GM21717 (cell line): Measurements from ENCODE around the gene RBM17.
A peak's percentile ranks its signal among the peaks of the same experiment; 100 is the strongest.
"Not testable (repeated sequence)": the region's sequence is repeated elsewhere in the genome, so short reads cannot be mapped to it uniquely, and the experiment has no call there.

Experiments used
- ATAC-seq: cut with Tn5 transposase; IDR thresholded peaks from one replicate; pipeline ENCODE4 v1.9.1; 2021; ENCODE audit warnings: mild to moderate bottlenecking, moderate library complexity; ENCODE audit not compliant: unreplicated experiment

RBM17 gene

DNA sequence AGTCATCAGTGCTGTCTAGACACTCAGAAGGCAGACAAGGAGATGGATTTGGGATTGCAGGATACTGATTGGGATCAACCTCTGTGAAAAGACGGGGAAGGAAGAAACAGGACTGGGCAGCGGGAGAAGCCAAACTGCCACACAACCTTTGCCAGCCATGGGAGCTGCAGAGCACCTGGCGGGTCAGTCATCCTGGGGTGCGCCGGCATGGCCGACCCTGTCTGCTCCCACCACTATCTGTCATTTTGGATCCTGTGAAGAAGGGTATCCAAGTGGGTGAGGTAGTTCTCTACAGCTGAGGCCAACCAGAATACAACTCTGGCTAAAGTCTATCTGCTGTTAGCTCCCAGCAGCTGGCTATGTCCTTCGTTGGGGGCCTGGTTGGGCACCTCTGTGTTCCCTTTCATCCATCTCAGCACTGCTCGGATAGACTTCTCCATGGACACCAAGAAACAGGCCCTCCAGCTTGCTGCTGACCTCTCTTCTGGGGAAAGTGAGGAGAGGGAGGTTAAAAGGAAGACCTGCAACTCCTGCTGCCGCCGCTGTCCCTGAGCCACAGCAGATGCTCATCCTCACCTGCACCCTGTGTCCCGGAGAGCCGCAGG lies 11.7 kb upstream of the RBM17 start:
- no peak for ATAC-seq

DNA sequence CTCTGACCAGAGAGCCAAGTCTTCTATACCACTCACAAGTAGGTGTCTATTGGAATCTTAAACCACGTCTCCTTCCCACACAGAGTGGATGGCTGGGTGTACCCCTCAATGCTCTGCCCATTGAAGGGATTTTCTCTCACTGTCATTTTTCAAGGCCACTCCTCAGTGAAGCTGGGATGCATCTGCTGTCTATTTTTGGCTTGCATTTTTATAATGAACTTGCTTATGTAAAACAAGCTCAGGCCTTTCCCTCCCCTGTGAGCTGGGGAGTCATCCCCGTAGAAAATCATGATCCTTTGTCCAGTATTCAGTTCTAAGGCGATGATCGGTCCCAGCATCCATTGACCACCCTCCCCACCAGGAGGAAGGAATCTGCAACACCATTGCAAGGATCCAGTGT lies 9.8 kb upstream of the RBM17 start:
- ATAC-seq, result no peak

DNA sequence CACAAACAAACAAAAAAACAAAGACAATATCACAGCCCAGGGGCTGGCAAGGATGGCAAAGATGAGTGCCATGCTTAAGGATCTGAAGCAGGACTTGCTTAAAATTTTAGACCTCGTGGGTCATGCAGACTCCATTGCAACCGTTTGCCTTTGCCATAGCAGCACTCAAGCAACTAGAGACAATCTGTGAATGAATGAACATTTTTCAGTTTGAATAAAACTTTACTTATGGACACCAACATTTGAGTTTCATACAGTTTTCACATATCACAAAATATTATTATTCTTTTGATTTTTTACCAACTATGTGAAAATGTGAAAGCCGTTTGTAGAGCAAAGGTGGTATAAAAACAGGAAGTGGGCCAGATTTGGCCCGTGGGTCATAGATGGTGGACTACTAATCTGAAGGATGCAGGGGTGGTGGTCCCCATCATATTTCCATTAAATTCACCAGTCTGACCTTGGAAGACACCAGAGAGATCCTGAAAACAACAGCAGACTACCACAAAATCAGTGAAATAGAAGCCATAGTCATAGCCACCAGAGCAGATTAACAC lies 8.3 kb upstream of the RBM17 start:
- ATAC-seq, result no peak

DNA sequence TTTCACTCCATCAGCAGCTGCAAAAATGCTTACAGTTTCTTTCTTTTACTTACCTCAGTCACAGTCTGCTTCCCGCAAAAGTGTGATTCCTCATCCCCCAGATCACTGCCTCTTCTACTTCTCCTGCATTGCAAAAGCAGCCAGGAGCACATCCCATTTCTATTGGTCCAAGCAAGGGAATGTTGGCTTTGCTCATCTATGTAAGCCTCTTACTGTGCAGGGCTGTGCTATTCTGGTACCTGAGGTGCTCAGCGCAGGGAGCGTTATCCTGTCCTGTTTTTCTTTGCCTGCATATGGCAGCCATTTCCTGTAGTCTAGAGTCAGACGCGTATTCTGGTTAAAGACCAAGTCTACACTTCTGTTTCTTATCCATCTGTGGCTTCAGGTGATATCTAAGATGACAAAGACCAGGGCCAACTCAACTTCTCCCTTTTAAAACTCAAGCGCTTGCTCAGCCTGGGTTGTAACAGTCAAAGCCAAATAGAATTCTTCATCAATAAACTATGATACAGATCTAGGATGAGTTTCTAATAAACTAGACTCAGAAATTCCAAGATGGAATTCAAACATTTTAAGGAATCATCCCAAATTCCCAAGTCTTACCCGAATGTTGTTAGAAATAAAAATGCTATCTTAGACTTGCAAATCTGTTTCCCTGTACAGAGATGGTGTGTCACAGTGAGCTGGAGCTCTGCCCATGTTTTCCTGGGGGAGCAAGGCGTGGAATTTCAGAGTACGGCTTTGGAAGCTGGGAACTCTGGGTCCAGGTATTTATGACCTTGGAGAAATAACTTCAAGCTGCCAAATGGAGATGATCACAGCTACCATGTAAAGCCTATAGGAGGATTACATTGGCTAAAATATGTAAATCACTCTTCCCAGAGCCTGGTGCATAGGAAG lies 6.1 kb upstream of the RBM17 start:
- ATAC-seq, result no peak

DNA sequence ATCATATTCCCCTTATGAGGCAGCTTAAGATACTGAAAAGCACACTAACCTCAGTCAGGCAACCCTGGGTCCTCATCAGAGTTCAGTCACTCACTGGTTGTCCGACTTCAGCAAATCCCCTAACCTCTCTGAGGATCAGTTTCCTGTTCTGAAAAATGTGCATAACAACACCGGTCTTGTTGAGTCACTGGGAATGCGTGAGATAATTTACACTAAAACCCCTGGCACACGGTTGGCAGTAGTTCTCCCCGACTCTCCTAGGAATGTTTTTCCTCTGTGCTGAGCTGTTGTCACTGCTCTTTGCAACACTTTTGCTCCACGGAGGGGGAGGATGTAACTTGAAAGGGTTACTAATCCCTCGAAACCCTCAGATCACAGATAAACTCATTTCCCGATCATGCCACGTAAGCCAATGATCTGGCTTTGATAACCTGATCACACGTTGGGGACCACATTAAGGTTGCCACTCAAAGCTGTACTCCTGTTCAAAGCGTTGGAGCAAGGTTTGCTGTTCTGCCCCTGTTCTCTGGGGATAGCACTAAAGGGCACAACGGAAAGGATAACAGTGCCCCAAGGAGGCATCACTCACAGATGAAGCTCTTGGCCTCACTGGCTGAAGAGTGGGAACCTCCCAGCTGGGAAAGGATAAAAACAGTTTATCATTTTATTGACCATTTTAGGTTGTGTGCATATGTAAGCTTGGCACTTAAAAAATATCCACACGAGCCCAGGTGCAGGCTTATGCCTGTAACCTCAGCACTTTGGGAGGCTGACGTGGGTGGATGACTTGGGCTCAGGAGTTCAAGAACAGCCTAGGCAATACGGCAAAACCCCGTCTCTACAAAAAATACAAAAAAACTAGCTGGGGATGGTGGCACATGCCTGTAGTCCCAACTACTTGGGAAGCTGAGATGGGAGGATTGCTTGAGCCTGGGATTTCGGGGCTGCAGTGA lies 5.0 kb upstream of the RBM17 start:
- no peak for ATAC-seq

DNA sequence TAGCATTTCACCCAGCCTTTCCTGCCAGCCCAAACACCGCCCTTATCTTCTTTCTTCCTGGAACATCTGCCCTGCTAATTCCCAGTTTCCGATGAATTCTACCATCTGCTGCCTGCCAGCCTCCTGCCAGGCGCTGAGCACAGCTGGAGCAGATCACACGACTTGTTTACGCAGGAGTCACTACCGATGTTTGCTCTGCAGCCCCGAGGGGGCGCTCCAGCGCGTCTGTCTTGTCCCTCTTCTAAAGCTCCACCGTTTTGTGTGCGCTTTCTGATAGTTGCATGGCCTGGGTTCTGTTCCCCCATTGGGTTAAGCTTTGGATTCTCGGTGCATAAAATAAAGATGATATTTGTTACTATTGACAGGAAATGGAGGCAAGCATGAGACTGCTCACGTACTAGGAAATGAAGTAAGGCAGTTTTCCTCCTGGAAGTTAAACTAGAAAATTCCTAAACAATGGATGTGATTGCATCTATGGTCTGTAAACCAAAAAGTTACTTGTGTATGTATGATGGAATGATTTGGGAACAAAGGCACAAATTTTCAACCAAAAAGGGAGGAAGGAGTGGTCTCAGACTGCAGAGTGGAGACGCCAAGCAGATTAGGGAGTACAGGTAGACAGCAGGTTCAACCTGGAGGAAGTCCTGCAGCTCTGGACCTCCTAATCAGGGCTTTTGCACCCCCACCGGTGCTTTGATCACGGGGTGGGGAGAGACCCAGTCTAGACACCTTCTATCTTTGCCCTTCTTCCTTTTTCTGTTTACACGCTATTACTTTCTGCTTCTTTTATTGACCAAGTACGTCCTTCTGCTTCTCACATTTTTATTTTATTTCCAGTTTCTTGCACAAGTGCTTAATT lies 2.2 kb upstream of the RBM17 start:
- peak; percentile 44 for ATAC-seq

DNA sequence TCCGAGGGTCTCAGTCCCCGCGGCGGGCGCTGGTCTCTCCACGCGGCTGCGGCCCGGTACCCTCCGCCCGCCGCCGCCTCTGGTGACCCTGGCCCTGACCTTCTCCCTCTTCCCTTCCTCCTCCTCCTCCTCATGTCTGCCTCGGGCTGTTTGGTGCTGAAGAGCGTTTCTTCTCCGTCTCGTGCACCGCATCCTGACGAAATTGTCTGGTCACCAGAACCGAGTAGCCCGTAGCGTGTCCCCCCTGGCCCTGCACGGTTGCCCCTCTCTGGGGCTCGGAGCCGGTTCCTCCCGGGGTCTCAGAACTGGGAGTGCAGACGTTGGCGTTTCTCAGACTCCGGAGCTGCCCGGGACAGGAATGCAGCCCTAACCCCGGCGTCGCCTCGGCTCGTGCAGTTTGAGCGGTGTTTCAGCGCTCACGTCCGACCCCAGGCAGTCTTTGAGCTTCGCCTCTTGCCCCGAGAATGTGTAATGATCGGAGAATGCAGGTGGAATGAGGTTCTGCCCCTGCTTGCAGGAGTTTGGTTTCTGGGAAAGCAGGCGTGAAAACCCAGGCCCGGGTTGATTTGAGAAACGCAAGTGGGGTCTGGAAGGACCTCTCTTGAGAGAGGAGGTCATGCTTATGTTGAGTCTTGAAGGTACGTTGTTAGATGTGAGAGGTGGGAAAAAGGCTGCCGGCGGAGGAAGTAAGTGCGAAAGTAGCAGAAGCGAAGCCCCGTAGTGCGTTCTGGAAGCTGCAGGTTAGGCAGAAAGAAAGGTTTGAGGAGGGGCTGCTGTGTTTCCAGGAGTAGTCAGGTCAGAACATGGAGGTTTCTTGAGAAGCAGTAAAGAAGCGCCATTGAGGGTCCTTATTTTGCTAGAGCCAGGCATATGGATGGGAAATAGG lies 743 bp downstream of the RBM17 start:
- ATAC-seq, result peak; percentile 21

DNA sequence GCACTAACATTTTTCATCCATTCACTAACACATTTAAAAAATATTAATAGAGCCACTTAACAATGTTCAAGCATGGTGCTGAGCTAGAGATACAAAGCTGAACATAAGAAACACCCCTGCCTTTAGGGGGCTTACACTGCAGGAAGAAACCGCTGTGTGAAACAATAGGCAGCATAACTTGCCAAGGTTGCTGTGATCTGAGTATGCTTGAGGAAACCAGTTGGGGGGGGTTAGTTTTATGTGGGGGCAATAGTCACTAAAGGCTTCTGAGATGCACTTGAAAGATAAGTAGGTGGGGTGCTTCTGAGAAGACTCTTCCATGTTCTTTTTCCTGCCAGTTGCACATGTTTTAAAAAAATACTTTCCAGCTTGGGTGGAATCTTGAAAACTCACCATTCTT lies 2.8 kb downstream of the RBM17 start:
- no peak for ATAC-seq

DNA sequence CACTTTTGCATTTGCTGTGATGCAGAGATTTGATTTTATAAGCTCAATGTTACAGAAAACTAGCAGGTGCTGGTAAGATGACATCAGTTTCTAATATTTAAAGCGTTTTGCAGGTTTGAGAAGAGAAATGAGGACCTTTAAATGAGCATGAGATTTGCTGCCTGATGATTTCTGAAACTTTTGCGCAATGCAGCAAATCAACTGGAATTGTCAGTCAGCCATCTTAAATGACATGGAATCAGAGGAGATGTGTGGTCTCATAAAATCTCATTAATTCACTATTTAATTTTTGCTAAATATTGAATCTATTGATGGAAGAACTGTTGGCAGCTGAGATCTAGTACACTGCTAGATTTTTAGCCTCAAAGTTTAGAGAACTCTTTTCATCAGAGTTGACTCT lies 3.9 kb downstream of the RBM17 start:
- no peak for ATAC-seq

DNA sequence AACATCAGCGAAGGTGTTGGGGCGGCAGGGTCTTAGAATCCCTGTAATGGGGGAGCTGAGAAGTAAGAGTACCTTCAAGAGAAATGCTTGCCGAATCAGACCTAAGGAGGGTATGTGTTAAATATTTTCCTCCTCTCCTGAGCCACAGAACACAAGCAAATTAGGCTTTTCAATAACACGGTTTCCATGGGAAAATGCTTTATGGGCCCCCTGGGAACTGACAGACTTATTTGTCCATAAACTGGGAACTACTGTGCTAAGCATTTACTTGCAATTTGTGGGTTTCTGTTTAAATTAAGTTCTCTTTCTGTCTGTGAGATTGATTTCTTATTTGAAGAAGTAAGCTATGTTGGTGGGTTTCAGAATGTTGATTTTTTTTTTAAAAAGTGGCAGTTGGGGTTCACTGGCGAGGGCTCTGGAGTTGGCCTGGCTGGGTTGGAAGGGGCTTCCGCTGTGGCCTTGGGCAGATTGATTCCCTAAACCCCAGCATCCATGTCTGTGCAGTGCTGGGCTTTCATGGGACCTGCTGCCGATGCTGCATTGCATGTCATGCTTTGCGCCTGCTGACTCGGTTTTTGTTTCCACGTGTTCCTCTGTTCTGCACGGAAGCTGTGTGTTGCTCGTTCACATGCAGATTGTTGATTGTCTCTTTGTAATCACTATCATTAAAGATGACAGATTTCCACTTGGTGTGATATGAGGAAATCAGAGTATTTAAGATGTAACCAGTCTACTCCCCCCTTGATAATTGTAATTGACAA lies 7.2 kb downstream of the RBM17 start:
- ATAC-seq, result no peak

DNA sequence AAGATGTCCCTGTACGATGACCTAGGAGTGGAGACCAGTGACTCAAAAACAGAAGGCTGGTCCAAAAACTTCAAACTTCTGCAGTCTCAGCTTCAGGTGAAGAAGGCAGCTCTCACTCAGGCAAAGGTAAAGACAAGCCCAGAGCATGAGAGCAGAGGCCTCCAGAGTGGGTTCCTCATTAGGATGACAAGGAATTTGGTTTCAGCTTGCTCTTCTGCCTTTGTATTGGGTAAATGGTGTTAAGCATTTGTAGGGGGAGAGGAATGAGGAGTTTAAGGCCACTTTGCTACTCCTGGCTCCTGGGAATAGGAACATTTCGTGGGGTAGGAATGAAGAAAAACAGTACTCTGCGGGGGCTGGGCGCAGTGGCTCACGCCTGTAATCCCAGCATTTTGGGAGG lies 8.2 kb downstream of the RBM17 start:
- no peak for ATAC-seq

DNA sequence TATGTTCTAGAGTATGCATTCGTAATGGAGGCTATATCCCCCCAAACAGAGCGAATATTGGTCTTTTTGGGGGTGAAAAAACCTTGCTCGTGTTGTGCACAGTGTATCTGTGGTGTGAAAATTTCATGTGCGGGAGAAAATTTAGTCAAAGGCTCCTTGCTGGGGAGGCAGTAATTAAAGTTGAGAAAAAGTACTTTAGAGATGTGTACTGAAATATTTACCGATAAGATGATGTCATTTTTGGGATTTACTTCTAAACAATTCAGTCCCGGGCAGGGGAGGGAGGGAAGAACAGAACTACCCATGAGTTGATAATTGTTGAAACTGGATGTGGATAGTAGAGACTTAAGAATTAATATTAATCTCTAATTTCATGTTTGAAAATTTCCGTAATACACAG lies 9.3 kb downstream of the RBM17 start:
- no peak for ATAC-seq

DNA sequence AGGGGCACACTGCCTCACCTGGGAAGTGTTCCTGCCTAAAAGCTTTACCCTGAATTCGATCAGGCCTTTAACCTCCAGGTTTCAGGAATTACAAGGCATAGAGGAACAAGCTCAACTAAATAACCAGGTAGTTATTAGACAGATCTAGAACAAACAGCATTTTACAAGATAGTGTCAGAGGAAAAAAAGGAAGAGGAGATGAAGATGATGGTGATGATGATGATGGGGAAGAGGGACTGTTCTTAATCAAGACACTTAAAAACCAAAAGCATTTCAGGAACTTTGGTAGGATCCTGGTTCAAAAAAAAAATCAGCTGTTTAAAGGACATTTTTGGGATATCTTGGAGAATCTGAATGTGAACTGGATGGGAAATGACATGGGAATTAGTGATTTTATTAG lies 11.5 kb downstream of the RBM17 start:
- no peak for ATAC-seq

DNA sequence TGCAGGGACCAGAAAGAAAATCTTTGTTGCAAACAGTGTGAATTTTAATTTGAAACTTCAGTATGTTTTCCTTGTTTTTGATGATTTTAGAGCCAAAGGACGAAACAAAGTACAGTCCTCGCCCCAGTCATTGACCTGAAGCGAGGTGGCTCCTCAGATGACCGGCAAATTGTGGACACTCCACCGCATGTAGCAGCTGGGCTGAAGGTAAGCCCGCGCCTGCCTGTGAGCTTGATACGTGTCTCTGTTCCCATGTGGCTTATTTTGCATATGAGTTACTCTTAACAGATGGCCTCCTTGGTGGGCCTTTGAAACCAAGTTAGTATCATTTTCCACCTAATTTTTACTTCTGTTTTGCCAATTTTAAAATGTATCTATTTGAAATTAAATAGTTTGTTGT lies 12.3 kb downstream of the RBM17 start:
- peak; percentile 83 for ATAC-seq

DNA sequence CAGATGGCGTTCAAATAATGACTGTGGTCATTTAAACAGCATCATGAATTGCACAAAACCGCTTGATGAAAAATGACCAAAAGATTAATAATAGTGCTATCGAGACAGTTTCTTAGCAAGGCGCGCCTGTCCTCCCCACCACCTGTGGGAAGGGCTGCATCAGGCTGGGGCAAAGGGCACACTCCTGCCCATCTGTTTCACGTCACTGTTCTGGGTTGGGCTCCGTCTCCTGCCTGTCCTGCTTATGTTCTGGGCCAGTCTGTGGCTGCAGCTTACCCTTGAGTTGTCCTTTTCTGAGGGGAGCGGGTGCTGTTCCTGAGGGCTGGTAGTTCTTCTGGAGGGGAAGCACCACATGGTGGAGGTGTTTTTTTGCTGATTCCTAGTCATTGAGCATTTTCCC lies 13.3 kb downstream of the RBM17 start:
- no peak for ATAC-seq

DNA sequence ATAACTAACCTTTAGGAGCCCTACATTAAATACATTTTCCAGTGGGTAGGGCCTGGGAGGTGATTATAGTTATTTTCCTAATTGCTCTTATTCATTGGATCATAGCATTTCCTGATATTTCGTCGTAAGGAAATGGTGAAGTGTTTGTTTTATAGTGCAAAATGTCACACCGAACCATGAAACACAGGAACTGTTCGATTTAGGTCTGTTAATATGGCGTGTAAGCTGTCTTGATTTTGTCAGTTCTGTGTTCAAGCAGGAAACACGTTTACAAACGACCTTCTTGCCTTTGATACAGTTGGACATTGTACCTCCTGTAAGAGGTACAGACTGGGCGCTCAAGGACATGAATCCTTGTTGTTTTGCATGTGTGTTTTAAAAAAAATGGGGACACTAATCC lies 14.8 kb downstream of the RBM17 start:
- ATAC-seq, result no peak

DNA sequence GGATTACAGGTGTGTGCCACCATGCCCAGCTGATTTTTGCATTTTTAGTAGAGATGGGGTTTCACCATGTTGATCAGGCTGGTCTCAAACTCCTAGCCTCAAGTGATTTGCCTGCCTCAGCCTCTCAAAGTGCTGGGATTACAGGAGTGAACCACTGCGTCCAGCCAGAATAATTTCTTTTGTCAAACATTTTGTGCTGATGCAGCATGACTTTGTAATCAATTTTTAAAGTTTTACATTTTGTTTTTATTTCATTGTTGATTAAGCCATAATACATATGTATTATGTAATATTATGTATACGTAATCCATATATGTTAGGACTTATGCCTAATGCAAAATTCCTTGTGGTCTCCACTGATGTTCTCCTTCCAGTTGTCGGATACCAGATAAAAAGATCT lies 18.8 kb downstream of the RBM17 start:
- not testable (repeated sequence) for ATAC-seq

DNA sequence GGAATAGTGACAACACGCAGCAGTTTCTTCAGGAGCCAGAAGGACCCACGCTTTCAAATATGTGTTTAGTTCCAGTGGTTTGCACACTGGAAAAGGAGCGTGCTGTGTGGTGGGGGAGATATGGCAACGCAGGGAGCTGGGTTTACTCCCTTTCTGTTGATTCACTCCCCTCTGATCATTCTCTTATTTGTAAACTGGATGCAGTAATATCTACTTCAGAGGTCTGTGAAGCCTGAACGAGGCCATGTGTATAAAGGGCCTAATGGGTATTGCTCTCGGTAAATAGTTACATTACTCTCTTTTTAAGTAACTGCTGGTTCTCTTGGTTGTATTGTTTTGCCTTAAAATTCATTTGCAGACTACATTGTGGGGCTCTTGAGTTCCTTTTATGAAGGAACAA lies 19.2 kb downstream of the RBM17 start:
- ATAC-seq, result no peak
